K562 (cell line): Measurements from ENCODE around the gene PIP4K2C. TPM values are rescaled to one million over a fixed set of nuclear protein-coding genes. Genes with fewer than 3 reads are reported as not detected.
A peak's percentile ranks its signal among the peaks of the same experiment; 100 is the strongest.

ENCODE experiments used
- BHLHE40 ChIP-seq: IDR thresholded peaks from 2 replicates; pipeline ENCODE4 v1.6.1; 2011; ENCODE audit warnings: low read length, improper control_type of control experiment
- BRCA1 ChIP-seq, 2 experiments: fragments of 450-650 bp in 1 of 2; sonication (generic) in 1 of 2; formaldehyde crosslinking in 1 of 2; IDR thresholded peaks; 2 replicates each; pipeline versions ENCODE4 v1.5.0 to v1.6.1; 2017 to 2020; ENCODE audit warnings: mild to moderate bottlenecking in 1 of 2, missing genetic modification reagents in 1 of 2
- CBFA2T3 ChIP-seq: fragments of 450-650 bp; IDR thresholded peaks from 2 replicates; pipeline ENCODE4 v1.6.1; 2017
- CSDE1 ChIP-seq, 2 experiments: fragments of 450-650 bp; IDR thresholded peaks; 2 replicates each; pipeline ENCODE4 v1.6.1; 2016; ENCODE audit warnings: mild to moderate bottlenecking in 1 of 2
- CTBP1 ChIP-seq: fragments of 450-650 bp; IDR thresholded peaks from 2 replicates; pipeline ENCODE4 v1.6.1; 2016; ENCODE audit warnings: borderline replicate concordance
- DPF2 ChIP-seq: fragments of 450-650 bp; IDR thresholded peaks from 2 replicates; pipeline ENCODE4 v1.6.1; 2016
- ELF4 ChIP-seq: fragments of 450-650 bp; formaldehyde crosslinking; IDR thresholded peaks from 2 replicates; pipeline ENCODE4 v1.4.0; 2022; ENCODE audit warnings: missing genetic modification characterization
- EP300 ChIP-seq: IDR thresholded peaks from 2 replicates; pipeline ENCODE4 v1.6.1; 2012; ENCODE audit warnings: low read length, improper control_type of control experiment
- FOXJ2 ChIP-seq: fragments of 200-800 bp; sonication (Bioruptor generic); IDR thresholded peaks from 2 replicates; pipeline ENCODE4 v1.6.1; 2016; ENCODE audit warnings: missing genetic modification characterization, missing compliant biosample characterization
- HMG20B ChIP-seq: fragments of 250-450 bp; sonication (Bioruptor Pico); IDR thresholded peaks from 2 replicates; pipeline ENCODE4 v1.5.0; 2021; ENCODE audit warnings: mild to moderate bottlenecking
- KAT7 ChIP-seq: sonication (generic); formaldehyde crosslinking; IDR thresholded peaks from 2 replicates; pipeline ENCODE4 v1.8.0; 2022; ENCODE audit warnings: missing genetic modification reagents, mild to moderate bottlenecking, borderline replicate concordance
- KDM2B ChIP-seq: fragments of 250-450 bp; sonication (Bioruptor Pico); IDR thresholded peaks from 2 replicates; pipeline ENCODE4 v1.8.0; 2021; ENCODE audit warnings: mild to moderate bottlenecking, moderate library complexity
- NCOR1 ChIP-seq: fragments of 450-650 bp; IDR thresholded peaks from 2 replicates; pipeline ENCODE4 v1.6.1; 2016; ENCODE audit warnings: mild to moderate bottlenecking, moderate library complexity
- NFE2 ChIP-seq: IDR thresholded peaks from 2 replicates; pipeline ENCODE4 v1.6.1; 2014; ENCODE audit warnings: antibody characterized with exemption, low read depth
- NR1H2 ChIP-seq: sonication (generic); formaldehyde crosslinking; IDR thresholded peaks from 2 replicates; pipeline ENCODE4 v1.4.0; 2020; ENCODE audit warnings: mild to moderate bottlenecking, missing genetic modification reagents
- NR3C1 ChIP-seq: sonication (generic); formaldehyde crosslinking; IDR thresholded peaks from 2 replicates; pipeline ENCODE4 v1.8.1; 2022; ENCODE audit warnings: missing genetic modification reagents
- PHTF2 ChIP-seq: fragments of 250-450 bp; sonication (Bioruptor Pico); IDR thresholded peaks from 2 replicates; pipeline ENCODE4 v1.5.0; 2021; ENCODE audit warnings: mild to moderate bottlenecking
- RBM15 ChIP-seq: fragments of 200-400 bp; formaldehyde crosslinking; IDR thresholded peaks from 2 replicates; pipeline ENCODE4 v1.6.1; 2018; ENCODE audit warnings: mild to moderate bottlenecking, low read length, moderate library complexity; ENCODE audit not compliant: insufficient read depth
- RFX5 ChIP-seq: IDR thresholded peaks from 2 replicates; pipeline ENCODE4 v1.6.1; 2011; ENCODE audit warnings: low read depth, mild to moderate bottlenecking, improper control_type of control experiment, low read length
- SREBF2 ChIP-seq: sonication (generic); formaldehyde crosslinking; IDR thresholded peaks from 2 replicates; pipeline ENCODE4 v1.4.0; 2020; ENCODE audit warnings: mild to moderate bottlenecking, missing genetic modification reagents
- SRSF1 ChIP-seq: fragments of 200-400 bp; formaldehyde crosslinking; IDR thresholded peaks from 2 replicates; pipeline ENCODE4 v1.6.1; 2017; ENCODE audit warnings: mild to moderate bottlenecking, low read depth, low read length, moderate library complexity
- SUPT5H ChIP-seq: fragments of 450-650 bp; IDR thresholded peaks from 2 replicates; pipeline ENCODE4 v1.6.1; 2016
- TCF7L2 ChIP-seq: fragments of 150-350 bp; IDR thresholded peaks from 2 replicates; pipeline ENCODE4 v1.6.1; 2016; ENCODE audit warnings: low read depth, mild to moderate bottlenecking, low read length, moderate library complexity
- XRCC5 ChIP-seq: fragments of 200-400 bp; formaldehyde crosslinking; IDR thresholded peaks from 2 replicates; pipeline ENCODE4 v1.6.1; 2017; ENCODE audit warnings: low read depth, mild to moderate bottlenecking, low read length
- ZHX1 ChIP-seq: fragments of 150-350 bp; conservative IDR thresholded peaks from 2 replicates; pipeline ENCODE4 v1.6.1; 2014; ENCODE audit warnings: low read length
- ZSCAN29 ChIP-seq: fragments of 450-650 bp; IDR thresholded peaks from 2 replicates; pipeline ENCODE4 v1.6.1; 2017
- polyA plus RNA-seq, 8 experiments: library from polyadenylated mRNA; depleted of rRNA in 4 of 8; stranded (reverse) in 5 of 8; unstranded in 3 of 8; fragments of >200 nt; fragmentation: Nextera tagmentation in 2 of 8; fragmentation: Illumina TruSeq in 1 of 8; extraction: Ambion mirVana in 2 of 8; extraction: Trizol in 1 of 8; gene quantifications; 2 replicates each; pipeline versions ENCODE4 v1.2.1 to v1.2.3, GENCODE V29; 2011 to 2014; ENCODE audit warnings: inconsistent platforms in 1 of 8, missing spikeins in 1 of 8
- total RNA-seq, 7 experiments: library from RNA; depleted of rRNA in 6 of 7; stranded (reverse); fragments of >200 nt in 6 of 7; fragmentation: Illumina TruSeq in 2 of 7; extraction: Trizol in 2 of 7; gene quantifications; 2 replicates each; pipeline versions ENCODE4 v1.2.1 to v1.2.3, GENCODE V29; 2011 to 2021; ENCODE audit warnings: low replicate concordance in 1 of 7
- TF ChIP-seq, protein P1 (sequence below): sonication (generic); formaldehyde crosslinking; IDR thresholded peaks from 2 replicates; pipeline ENCODE4 v1.8.0; 2022; ENCODE audit warnings: missing genetic modification reagents, mild to moderate bottlenecking, borderline replicate concordance
- TF ChIP-seq, protein P2 (sequence below): fragments of 250-450 bp; sonication (Bioruptor Pico); IDR thresholded peaks from 2 replicates; pipeline ENCODE4 v1.5.0; 2021
- TF ChIP-seq, protein P3 (sequence below): sonication (generic); formaldehyde crosslinking; IDR thresholded peaks from 2 replicates; pipeline ENCODE4 v1.8.0; 2023; ENCODE audit warnings: mild to moderate bottlenecking, missing genetic modification reagents

PIP4K2C gene
- total and polyA plus RNA-seq, 9 of the 15 experiments (the other 6 are each of a cell fraction or from before 2014, with no cell fraction given) = 9.0 to 41.4 (median 18.3) TPM

DNA sequence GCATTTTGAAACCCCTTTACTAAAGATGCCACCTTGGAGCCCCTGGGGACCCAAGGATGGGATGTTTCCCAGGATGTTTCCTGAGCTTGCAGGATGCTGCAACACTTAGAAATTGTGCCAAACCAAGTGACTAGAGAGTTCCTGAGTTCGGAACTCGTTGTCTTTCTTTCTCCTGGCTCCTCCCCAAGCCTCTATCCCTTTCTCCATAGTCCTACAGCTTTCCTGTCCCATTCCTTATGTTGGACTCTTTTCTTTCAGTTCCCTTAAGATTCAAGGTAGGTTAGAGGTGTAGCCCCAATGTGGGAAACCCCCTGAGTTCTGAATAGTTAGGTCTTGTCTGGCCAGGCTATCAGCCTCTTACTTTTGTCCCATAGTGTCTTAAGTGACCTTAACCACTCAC is 42.5 kb upstream of the PIP4K2C start (continued):
- no peak; the same call in 1 of the 2 replicates for TF ChIP-seq NFE2
- TF ChIP-seq ELF4 (CRISPR knock-in tag) = no peak
- TF ChIP-seq KDM2B (CRISPR knock-in tag) = no peak
- TF ChIP-seq ZSCAN29 = no peak
- TF ChIP-seq BHLHE40 = no peak
- TF ChIP-seq HMG20B = no peak
- no peak for TF ChIP-seq NR1H2
- TF ChIP-seq PHTF2 (CRISPR knock-in tag) = no peak
- no peak for TF ChIP-seq NR3C1 (CRISPR knock-in tag)
- no peak for TF ChIP-seq XRCC5
- TF ChIP-seq KAT7 = no peak
- TF ChIP-seq CTBP1 = peak; percentile 54; the same call in 1 of the 2 replicates
- TF ChIP-seq SUPT5H = no peak
- TF ChIP-seq RFX5 = no peak
- no peak for TF ChIP-seq TCF7L2
- TF ChIP-seq, protein P1, sequence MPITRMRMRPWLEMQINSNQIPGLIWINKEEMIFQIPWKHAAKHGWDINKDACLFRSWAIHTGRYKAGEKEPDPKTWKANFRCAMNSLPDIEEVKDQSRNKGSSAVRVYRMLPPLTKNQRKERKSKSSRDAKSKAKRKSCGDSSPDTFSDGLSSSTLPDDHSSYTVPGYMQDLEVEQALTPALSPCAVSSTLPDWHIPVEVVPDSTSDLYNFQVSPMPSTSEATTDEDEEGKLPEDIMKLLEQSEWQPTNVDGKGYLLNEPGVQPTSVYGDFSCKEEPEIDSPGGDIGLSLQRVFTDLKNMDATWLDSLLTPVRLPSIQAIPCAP = no peak
- no peak for TF ChIP-seq BRCA1 (IDR thresholded peaks at IDR 0.05)
- no peak for TF ChIP-seq BRCA1 (CRISPR knock-in tag; IDR thresholded peaks at IDR 0.05)
- TF ChIP-seq CSDE1 (IDR thresholded peaks at IDR 0.05) = no peak
- TF ChIP-seq, protein P2, sequence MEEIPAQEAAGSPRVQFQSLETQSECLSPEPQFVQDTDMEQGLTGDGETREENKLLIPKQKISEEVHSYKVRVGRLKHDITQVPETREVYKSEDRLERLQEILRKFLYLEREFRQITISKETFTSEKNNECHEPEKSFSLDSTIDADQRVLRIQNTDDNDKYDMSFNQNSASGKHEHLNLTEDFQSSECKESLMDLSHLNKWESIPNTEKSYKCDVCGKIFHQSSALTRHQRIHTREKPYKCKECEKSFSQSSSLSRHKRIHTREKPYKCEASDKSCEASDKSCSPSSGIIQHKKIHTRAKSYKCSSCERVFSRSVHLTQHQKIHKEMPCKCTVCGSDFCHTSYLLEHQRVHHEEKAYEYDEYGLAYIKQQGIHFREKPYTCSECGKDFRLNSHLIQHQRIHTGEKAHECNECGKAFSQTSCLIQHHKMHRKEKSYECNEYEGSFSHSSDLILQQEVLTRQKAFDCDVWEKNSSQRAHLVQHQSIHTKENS = no peak
- no peak for TF ChIP-seq SRSF1
- TF ChIP-seq CBFA2T3 = no peak
- no peak for TF ChIP-seq NCOR1
- no peak for TF ChIP-seq SREBF2 (CRISPR knock-in tag)
- 0 out of 2 replicates have a peak, but pooled peaks have one; percentile 28 for TF ChIP-seq FOXJ2
- TF ChIP-seq, protein P3, sequence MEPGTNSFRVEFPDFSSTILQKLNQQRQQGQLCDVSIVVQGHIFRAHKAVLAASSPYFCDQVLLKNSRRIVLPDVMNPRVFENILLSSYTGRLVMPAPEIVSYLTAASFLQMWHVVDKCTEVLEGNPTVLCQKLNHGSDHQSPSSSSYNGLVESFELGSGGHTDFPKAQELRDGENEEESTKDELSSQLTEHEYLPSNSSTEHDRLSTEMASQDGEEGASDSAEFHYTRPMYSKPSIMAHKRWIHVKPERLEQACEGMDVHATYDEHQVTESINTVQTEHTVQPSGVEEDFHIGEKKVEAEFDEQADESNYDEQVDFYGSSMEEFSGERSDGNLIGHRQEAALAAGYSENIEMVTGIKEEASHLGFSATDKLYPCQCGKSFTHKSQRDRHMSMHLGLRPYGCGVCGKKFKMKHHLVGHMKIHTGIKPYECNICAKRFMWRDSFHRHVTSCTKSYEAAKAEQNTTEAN (CRISPR knock-in tag) = no peak
- TF ChIP-seq DPF2 = no peak
- TF ChIP-seq ZHX1 = no peak
- TF ChIP-seq RBM15 = no peak
- peak; percentile 70 for TF ChIP-seq EP300
